Esophagus squamous epithelium (tissue), 4 donors: ENCODE results near the gene IRF2BPL.

Experiments
- CTCF ChIP-seq, 6 experiments: fragments of 450-650 bp in 4 of 6; fragments of 200-600 bp in 2 of 6; sonication (generic) in 2 of 6; IDR thresholded peaks; one replicate each; pipeline ENCODE4 v1.5.1; 2016 to 2019; ENCODE audit warnings: antibody characterized with exemption in 6 of 6, mild to moderate bottlenecking in 4 of 6, moderate library complexity in 4 of 6
- POLR2A ChIP-seq, 4 donors: fragments of 450-650 bp; IDR thresholded peaks; one replicate each; pipeline ENCODE4 v1.6.1; 2017; ENCODE audit warnings: antibody characterized with exemption in 4 of 4, mild to moderate bottlenecking in 4 of 4, moderate library complexity in 3 of 4

GRCh38 chr14:77052281-77053044 is 24.0 kb upstream of the IRF2BPL start:
- TF ChIP-seq CTCF (IDR thresholded peaks at IDR 0.05) (no peak), POLR2A (IDR thresholded peaks at IDR 0.05) (no peak)
